GM12891 (cell line): Measurements from ENCODE around the gene TIPARP.
A peak's percentile ranks its signal among the peaks of the same experiment; 100 is the strongest.
"Not testable (repeated sequence)": the region's sequence is repeated elsewhere in the genome, so short reads cannot be mapped to it uniquely, and the experiment has no call there.

Experiments
- DNase-seq: peaks from one replicate; pipeline ENCODE4 v3.0.0; 2011; ENCODE audit warnings: low spot score; ENCODE audit not compliant: insufficient read length
- FAIRE-seq: peaks from 2 replicates; lab custom pipeline; 2011; peaks lifted over from hg19 to GRCh38; lab: Jason Lieb, UNC
- PAX5 ChIP-seq: IDR thresholded peaks from 2 replicates; pipeline ENCODE4 v1.6.1; 2011; ENCODE audit warnings: low read length, moderate library complexity, mild to moderate bottlenecking; ENCODE audit not compliant: insufficient read depth, severe bottlenecking
- POLR2A ChIP-seq: IDR thresholded peaks from 2 replicates; pipeline ENCODE4 v1.6.1; 2011; ENCODE audit warnings: low read depth, low read length, control low read depth
- POLR2AphosphoS5 ChIP-seq: IDR thresholded peaks from 2 replicates; pipeline ENCODE4 v1.6.1; 2011; ENCODE audit warnings: low read depth, low read length, control low read depth
- POU2F2 ChIP-seq: IDR thresholded peaks from 2 replicates; pipeline ENCODE4 v1.6.1; 2011; ENCODE audit warnings: low read depth, mild to moderate bottlenecking, control low read depth, low read length, moderate library complexity
- SPI1 ChIP-seq: IDR thresholded peaks from 2 replicates; pipeline ENCODE4 v1.6.1; 2011; ENCODE audit warnings: low read depth, low read length, control low read depth
- TAF1 ChIP-seq: IDR thresholded peaks from 2 replicates; pipeline ENCODE4 v1.6.1; 2011; ENCODE audit warnings: low read depth, low read length, control low read depth

The TIPARP gene

DNA sequence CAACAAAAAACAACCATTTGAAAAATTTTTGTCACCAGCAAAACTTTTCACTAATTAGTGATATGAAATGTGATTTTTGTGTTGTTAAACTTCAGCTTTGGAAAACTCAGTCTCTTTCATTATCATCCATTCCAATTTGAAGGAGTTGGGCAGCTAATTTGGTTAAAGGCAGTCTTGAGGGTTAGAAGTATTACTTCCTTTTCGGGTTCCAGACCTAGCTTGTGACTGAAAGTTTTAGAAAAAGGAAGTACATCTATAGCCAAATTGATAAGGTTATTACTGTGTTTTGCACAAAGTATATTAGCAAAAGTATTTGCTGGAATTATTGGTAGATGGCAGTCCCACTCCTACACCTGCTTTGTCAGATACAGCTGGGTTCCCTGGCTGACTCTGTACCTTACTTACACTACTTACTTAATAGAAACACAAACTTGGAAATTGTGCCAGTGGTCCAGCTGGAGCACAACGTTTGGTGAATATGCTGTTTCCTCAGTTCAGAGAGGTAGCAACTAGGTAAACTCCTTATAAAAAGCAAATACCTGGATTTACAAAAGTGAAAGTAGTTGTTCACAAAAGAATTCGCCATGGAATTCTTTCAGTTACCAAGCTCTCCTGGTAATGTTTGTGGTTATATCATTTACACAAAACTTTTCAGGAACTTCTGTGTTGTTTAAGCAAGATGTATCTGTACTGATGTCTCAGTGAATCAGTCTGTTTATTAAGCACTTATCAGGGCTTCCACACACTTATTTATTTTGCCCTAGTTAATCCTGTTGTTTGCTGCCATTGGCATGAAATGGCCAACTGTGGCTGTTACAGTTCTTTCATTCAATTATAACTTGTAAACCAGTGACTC is 31.6 kb downstream of the TIPARP start:
- peak; percentile 86 for FAIRE-seq
- TF ChIP-seq POLR2AphosphoS5: no peak; the same call in 1 of the 2 replicates
- peak; percentile 13; the same call in 1 of the 2 replicates for TF ChIP-seq SPI1
- no peak for DNase-seq

GRCh38 chr3:156707588-156707987 is 33.2 kb downstream of the TIPARP start:
- DNase-seq (no peak), FAIRE-seq (no peak)
- TF ChIP-seq SPI1: no peak
- TF ChIP-seq POU2F2: no peak
- TF ChIP-seq POLR2AphosphoS5: peak; percentile 66
- TF ChIP-seq TAF1: no peak
- TF ChIP-seq POLR2A: 0 out of 2 replicates have a peak, but pooled peaks have one; percentile 44
- no peak for TF ChIP-seq PAX5

DNA sequence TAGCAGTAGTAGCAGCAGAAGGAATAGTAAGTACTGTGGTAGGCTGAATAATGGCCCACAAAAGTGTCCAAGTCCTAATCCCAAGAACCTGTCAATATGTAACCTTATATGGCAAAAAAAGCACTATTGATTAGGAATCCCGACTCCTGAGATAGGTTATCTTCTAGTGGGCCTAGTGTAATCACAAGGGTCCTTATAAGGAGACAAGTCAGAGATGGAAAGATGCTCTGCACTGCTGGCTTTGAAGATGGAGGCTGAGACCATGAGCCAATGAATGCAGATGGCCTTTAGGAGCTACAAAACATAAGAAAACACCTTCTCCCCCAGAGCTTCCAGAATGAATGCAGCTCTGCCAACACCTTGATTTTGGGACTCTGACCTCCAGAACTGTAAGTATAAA is 36.0 kb downstream of the TIPARP start:
- DNase-seq (no peak), FAIRE-seq (no peak)
- TF ChIP-seq POLR2AphosphoS5 (no peak), POLR2A (no peak), PAX5 (no peak), SPI1 (no peak), TAF1 (no peak), POU2F2 (no peak)

GRCh38 chr3:156711113-156711512 is 36.7 kb downstream of the TIPARP start:
- no peak for FAIRE-seq
- DNase-seq: no peak
- TF ChIP-seq POLR2AphosphoS5: no peak
- TF ChIP-seq POLR2A: no peak
- TF ChIP-seq POU2F2: no peak
- no peak for TF ChIP-seq TAF1
- no peak for TF ChIP-seq PAX5
- TF ChIP-seq SPI1: no peak

GRCh38 chr3:156711944-156712343 is 37.6 kb downstream of the TIPARP start:
- FAIRE-seq: peak; percentile 85
- not testable (repeated sequence) for DNase-seq

DNA sequence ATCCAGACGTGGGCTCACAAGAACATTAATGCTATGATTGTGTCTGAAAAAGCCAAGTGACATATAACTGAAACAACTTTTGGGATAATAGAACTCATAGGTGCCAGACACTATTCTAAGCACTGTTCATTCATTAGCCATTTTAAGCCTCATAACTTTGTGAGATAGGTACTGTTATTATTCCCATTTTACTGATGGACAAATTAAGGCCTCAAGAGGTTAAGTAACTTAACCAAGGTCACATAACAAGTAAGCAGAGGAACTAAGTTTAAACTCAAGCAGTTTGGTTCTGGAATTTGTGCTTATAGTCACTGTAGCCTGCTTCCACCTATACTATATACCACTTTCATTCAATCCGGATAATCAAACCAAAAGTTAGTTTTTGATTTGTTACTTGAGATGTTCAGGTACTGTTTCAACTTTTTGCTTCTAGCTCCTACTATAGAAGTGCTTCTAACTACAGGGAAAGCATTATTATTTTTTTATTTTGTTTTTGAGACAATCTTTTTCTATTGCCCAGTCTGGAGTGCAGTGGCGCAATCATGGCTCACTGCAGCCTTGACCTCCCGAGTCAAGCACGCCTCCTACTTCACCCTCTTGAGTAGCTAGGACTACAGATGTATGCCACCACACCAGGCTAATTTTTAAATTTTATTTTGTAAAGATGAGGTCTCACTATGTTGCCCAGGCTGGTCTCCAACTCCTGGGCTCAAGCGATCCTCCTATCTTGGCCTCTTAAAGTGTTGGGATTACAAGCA is 41.9 kb downstream of the TIPARP start:
- TF ChIP-seq SPI1 (no peak), POLR2A (no peak), POLR2AphosphoS5 (no peak), TAF1 (no peak), PAX5 (no peak), POU2F2 (no peak)
- no peak for DNase-seq
- no peak for FAIRE-seq

DNA sequence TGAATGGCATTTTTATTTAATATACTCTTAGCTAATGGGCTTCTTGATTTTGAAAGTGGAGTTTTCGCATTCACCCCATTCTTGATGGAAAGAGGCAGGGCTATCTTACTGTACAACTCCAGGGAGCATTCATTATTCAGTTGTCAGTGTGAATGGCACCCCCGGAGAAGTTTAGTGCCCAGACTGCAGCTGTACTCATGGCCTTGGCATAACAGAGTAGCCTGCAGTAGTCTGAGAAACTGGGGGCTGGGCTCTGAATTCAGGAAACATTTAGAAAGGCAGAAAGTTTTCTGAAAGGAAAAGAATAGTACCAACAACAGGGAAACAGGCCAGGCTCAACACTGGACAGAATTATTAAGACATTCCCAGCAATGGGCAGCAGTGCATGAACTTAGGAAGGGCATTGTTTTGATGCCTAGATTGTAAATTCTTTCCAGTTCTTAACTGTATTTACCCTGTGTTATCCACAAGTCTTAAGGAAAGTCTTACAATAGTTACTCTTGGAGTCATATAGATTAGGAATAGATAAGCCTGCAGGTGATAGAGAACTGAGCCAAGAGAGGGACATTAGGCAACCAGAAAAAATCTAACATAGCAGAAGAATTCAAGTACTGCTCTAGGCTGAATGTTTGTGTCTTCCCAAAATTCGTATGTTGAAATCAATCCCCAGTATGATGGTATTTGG is 44.4 kb downstream of the TIPARP start:
- no peak for DNase-seq
- FAIRE-seq: no peak
- no peak for TF ChIP-seq SPI1
- no peak for TF ChIP-seq PAX5
- TF ChIP-seq TAF1: no peak
- no peak for TF ChIP-seq POLR2A
- no peak for TF ChIP-seq POLR2AphosphoS5
- TF ChIP-seq POU2F2: no peak

DNA sequence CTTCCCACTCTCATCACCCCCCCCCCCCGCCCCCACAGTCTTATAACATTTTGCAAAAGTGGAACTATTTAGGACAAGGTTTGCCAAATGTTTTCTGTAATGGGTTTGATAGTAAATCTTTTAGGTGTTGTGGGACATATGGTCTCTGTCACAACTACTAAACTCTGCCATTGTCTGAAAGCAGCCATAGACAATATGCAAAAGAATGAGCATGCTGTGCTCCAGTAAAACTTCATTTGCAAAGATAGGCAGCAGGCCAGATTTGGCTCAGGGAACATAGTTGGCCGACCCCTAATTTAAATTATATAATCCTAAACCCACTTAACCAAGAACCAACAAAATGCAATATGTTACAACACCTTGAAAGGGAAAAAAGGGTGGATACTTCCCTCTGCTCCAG is 46.4 kb downstream of the TIPARP start:
- FAIRE-seq: no peak
- TF ChIP-seq POLR2AphosphoS5: no peak
- TF ChIP-seq POU2F2: no peak
- TF ChIP-seq TAF1: no peak
- TF ChIP-seq SPI1: no peak
- no peak for TF ChIP-seq POLR2A
- TF ChIP-seq PAX5: no peak
- no peak for DNase-seq
